Uterus (tissue), 4 donors: ENCODE data around the gene ACAP1. TPM values are rescaled to one million over a fixed set of nuclear protein-coding genes. Genes with fewer than 3 reads are reported as not detected.

Source experiments
- DNase-seq, 2 donors: peaks; one replicate each; pipeline ENCODE4 v3.0.0-alpha.2; 2019 to 2020
- H3K27ac ChIP-seq, 2 donors: fragments of 200-600 bp; sonication (generic); 1 replicate in 1 of 2; 2 replicates in 1 of 2; pipeline ENCODE4 v1.5.1; 2016 to 2018
- H3K27me3 ChIP-seq, 2 donors: fragments of 200-600 bp; sonication (generic); one replicate each; pipeline ENCODE4 v1.5.1; 2018 to 2019; ENCODE audit warnings: control low read depth in 1 of 2
- H3K36me3 ChIP-seq, 2 donors: fragments of 200-600 bp; sonication (generic); one replicate each; pipeline ENCODE4 v1.5.1; 2019; ENCODE audit warnings: control low read depth in 1 of 2
- H3K4me1 ChIP-seq, 2 donors: fragments of 200-600 bp; sonication (generic); one replicate each; pipeline ENCODE4 v1.5.1; 2018 to 2019; ENCODE audit warnings: control low read depth in 1 of 2
- H3K4me3 ChIP-seq, 2 donors: fragments of 200-600 bp; sonication (generic); 1 replicate in 1 of 2; 2 replicates in 1 of 2; pipeline ENCODE4 v1.5.1; 2018 to 2019; ENCODE audit warnings: mild to moderate bottlenecking in 1 of 2
- H3K9me3 ChIP-seq, 2 donors: fragments of 200-600 bp; sonication (generic); one replicate each; pipeline ENCODE4 v1.5.1; 2019; ENCODE audit warnings: control low read depth in 1 of 2
- CTCF ChIP-seq, 4 experiments: fragments of 200-600 bp in 2 of 4; fragments of 450-650 bp in 2 of 4; sonication (generic) in 2 of 4; IDR thresholded peaks; one replicate each; pipeline ENCODE4 v1.5.1; 2016 to 2019; ENCODE audit warnings: antibody characterized with exemption in 4 of 4, mild to moderate bottlenecking in 2 of 4, moderate library complexity in 1 of 4
- POLR2A ChIP-seq, 2 donors: fragments of 450-650 bp; IDR thresholded peaks; one replicate each; pipeline ENCODE4 v1.6.1; 2016; ENCODE audit warnings: antibody characterized with exemption in 2 of 2, mild to moderate bottlenecking in 1 of 2, moderate library complexity in 1 of 2
- intact Hi-C: fragments of 100-400 bp; cut with DNase I; formaldehyde crosslinking; loops from one replicate; pipeline ENCODE4 v1.15.1; 2023; ENCODE audit warnings: low total_unique reads
- total RNA-seq, 4 donors: library from RNA; depleted of rRNA in 3 of 4; stranded (reverse); fragments of >200 nt in 3 of 4; gene quantifications; one replicate each; pipeline versions ENCODE4 v1.1.0 to v1.2.4, GENCODE V29; 2014 to 2023
- donor health status: DM: yes; HTN: yes; CAD: no.

Gene ACAP1
- total RNA-seq, 4 donors from 2014 or later, result 0.29 to 11.2 (median 1.7) TPM

GRCh38 chr17:7341842-7342241 is 5.5 kb downstream of the ACAP1 start:
- no peak overlapping the region for H3K27ac ChIP-seq
- TF ChIP-seq CTCF (IDR thresholded peaks at IDR 0.05), result no peak
- TF ChIP-seq POLR2A (IDR thresholded peaks at IDR 0.05), result no peak
- H3K4me3 ChIP-seq, result no peak overlapping the region
- H3K27me3 ChIP-seq, result no peaks in the 10 kb centered on the region
- H3K4me1 ChIP-seq, result no peaks in the 10 kb centered on the region
- intact Hi-C loops, result no loop called here
- H3K9me3 ChIP-seq, result no peaks in the 10 kb centered on the region
- H3K36me3 ChIP-seq, result no peaks in the 10 kb centered on the region
- no peak for DNase-seq

- H3K4me1 ChIP-seq, result no peaks in the 10 kb centered on the region
- no peaks in the 10 kb centered on the region for H3K36me3 ChIP-seq
- no peaks in the 10 kb centered on the region for H3K9me3 ChIP-seq
- H3K4me3 ChIP-seq, result no peak overlapping the region
- intact Hi-C loops, result no loop called here
- no peak for TF ChIP-seq POLR2A (IDR thresholded peaks at IDR 0.05)
- TF ChIP-seq CTCF (IDR thresholded peaks at IDR 0.05), result no peak
- no peaks in the 10 kb centered on the region for H3K27me3 ChIP-seq
- no peak for DNase-seq
- no peak overlapping the region for H3K27ac ChIP-seq
These were observed 6.9 kb downstream of the ACAP1 start for GRCh38 chr17:7343250-7343649.

- no peak for TF ChIP-seq POLR2A (IDR thresholded peaks at IDR 0.05)
- no peak for TF ChIP-seq CTCF (IDR thresholded peaks at IDR 0.05)
- intact Hi-C loops, result no loop called here
- no peaks in the 10 kb centered on the region for H3K36me3 ChIP-seq
- H3K9me3 ChIP-seq, result no peaks in the 10 kb centered on the region
- H3K4me1 ChIP-seq, result no peaks in the 10 kb centered on the region
- no peak for DNase-seq
- no peaks in the 10 kb centered on the region for H3K27me3 ChIP-seq
- H3K4me3 ChIP-seq, result no peak overlapping the region
- no peak overlapping the region for H3K27ac ChIP-seq
These were observed 10.7 kb downstream of the ACAP1 start for GRCh38 chr17:7346761-7347614.

GRCh38 chr17:7347630-7348477 is 11.5 kb downstream of the ACAP1 start:
- no peaks in the 10 kb centered on the region for H3K9me3 ChIP-seq
- intact Hi-C loops, result no loop called here
- H3K27me3 ChIP-seq, result no peaks in the 10 kb centered on the region
- DNase-seq, result no peak
- H3K36me3 ChIP-seq, result no peaks in the 10 kb centered on the region
- peaks cover 0 to 2% of the 10 kb centered on the region in 2 donors for H3K4me1 ChIP-seq
- TF ChIP-seq POLR2A (IDR thresholded peaks at IDR 0.05) (no peak), CTCF (IDR thresholded peaks at IDR 0.05) (no peak)
- H3K27ac ChIP-seq, result peak overlapping the region in 1 of 2 donors; percentile 95
- no peak overlapping the region for H3K4me3 ChIP-seq
